ENCODE results near the gene NABP2. TPM values are rescaled to one million over a fixed set of nuclear protein-coding genes. Genes with fewer than 3 reads are reported as not detected.
A peak's percentile ranks its signal among the peaks of the same experiment; 100 is the strongest.
"Not testable (repeated sequence)": the region's sequence is repeated elsewhere in the genome, so short reads cannot be mapped to it uniquely, and the experiment has no call there.

NABP2 gene
- 86.9 TPM for polyA plus RNA-seq (2012; ENCODE audit: insufficient read depth, insufficient read length)

- peak; percentile 95 for DNase-seq (ENCODE audit: low read depth, low spot score)
- H3K4me3 ChIP-seq (ENCODE audit: low read length) = peak within 1 kb of the TSS; percentile 86
Measured at GRCh38 chr12:56224102-56224701, at the start of gene NABP2. TSS of gene NABP2 (plus strand) at chr12:56224342. CDS start at chr12:56224857, 515 bp downstream.

- no peak overlapping the region for H3K4me3 ChIP-seq (ENCODE audit: low read length)
- no peak for DNase-seq (ENCODE audit: low read depth, low spot score)
Measured at GRCh38 chr12:56178347-56178746, 45.8 kb upstream of the NABP2 start.

GRCh38 chr12:56186957-56187356 lies 37.2 kb upstream of the NABP2 start:
- no peak overlapping the region for H3K4me3 ChIP-seq (ENCODE audit: low read length)
- DNase-seq (ENCODE audit: low read depth, low spot score) = no peak

- DNase-seq (ENCODE audit: low read depth, low spot score) = no peak
- H3K4me3 ChIP-seq (ENCODE audit: low read length) = peak overlapping the region; percentile 90
Measured at GRCh38 chr12:56188131-56188777, 35.9 kb upstream of the NABP2 start.

GRCh38 chr12:56188778-56189098 lies 35.4 kb upstream of the NABP2 start:
- DNase-seq (ENCODE audit: low read depth, low spot score) = no peak
- peak overlapping the region; percentile 90 for H3K4me3 ChIP-seq (ENCODE audit: low read length)

- peak within 1 kb of the TSS; percentile 90 for H3K4me3 ChIP-seq (ENCODE audit: low read length)
- DNase-seq (ENCODE audit: low read depth, low spot score) = peak; percentile 73
Measured at GRCh38 chr12:56189099-56189917, 34.8 kb upstream of the NABP2 start, which contains the start of gene SMARCC2. TSS of gene SMARCC2 (minus strand) at chr12:56189483. CDS start at chr12:56189461, 22 bp downstream.

GRCh38 chr12:56189918-56190694 lies 34.0 kb upstream of the NABP2 start:
- DNase-seq (ENCODE audit: low read depth, low spot score) = peak; percentile 85
- H3K4me3 ChIP-seq (ENCODE audit: low read length) = peak overlapping the region; percentile 84

GRCh38 chr12:56190695-56191155 lies 33.4 kb upstream of the NABP2 start:
- no peak overlapping the region for H3K4me3 ChIP-seq (ENCODE audit: low read length)
- DNase-seq (ENCODE audit: low read depth, low spot score) = no peak

GRCh38 chr12:56192582-56192981 lies 31.6 kb upstream of the NABP2 start:
- no peak overlapping the region for H3K4me3 ChIP-seq (ENCODE audit: low read length)
- DNase-seq (ENCODE audit: low read depth, low spot score) = no peak

- H3K4me3 ChIP-seq (ENCODE audit: low read length) = no peak overlapping the region
- peak; percentile 88 for DNase-seq (ENCODE audit: low read depth, low spot score)
Measured at GRCh38 chr12:56193025-56193578, 31.0 kb upstream of the NABP2 start.

- H3K4me3 ChIP-seq (ENCODE audit: low read length); DNase-seq (ENCODE audit: low read depth, low spot score): not testable (repeated sequence)
Measured at GRCh38 chr12:56196818-56197550, 27.2 kb upstream of the NABP2 start.

GRCh38 chr12:56197921-56198635 lies 26.1 kb upstream of the NABP2 start:
- no peak overlapping the region for H3K4me3 ChIP-seq (ENCODE audit: low read length)
- DNase-seq (ENCODE audit: low read depth, low spot score) = no peak

GRCh38 chr12:56198836-56199235 lies 25.3 kb upstream of the NABP2 start:
- no peak for DNase-seq (ENCODE audit: low read depth, low spot score)
- H3K4me3 ChIP-seq (ENCODE audit: low read length) = no peak overlapping the region

GRCh38 chr12:56202366-56202765 lies 21.8 kb upstream of the NABP2 start:
- no peak for DNase-seq (ENCODE audit: low read depth, low spot score)
- no peak overlapping the region for H3K4me3 ChIP-seq (ENCODE audit: low read length)

GRCh38 chr12:56202838-56203237 lies 21.3 kb upstream of the NABP2 start:
- no peak overlapping the region for H3K4me3 ChIP-seq (ENCODE audit: low read length)
- no peak for DNase-seq (ENCODE audit: low read depth, low spot score)

GRCh38 chr12:56204275-56204674 lies 19.9 kb upstream of the NABP2 start:
- H3K4me3 ChIP-seq (ENCODE audit: low read length) = no peak overlapping the region
- DNase-seq (ENCODE audit: low read depth, low spot score) = no peak

GRCh38 chr12:56205445-56205844 lies 18.7 kb upstream of the NABP2 start:
- no peak for DNase-seq (ENCODE audit: low read depth, low spot score)

More at GRCh38 chr12:56205445-56205844, 18.7 kb upstream of the NABP2 start:
- H3K4me3 ChIP-seq (ENCODE audit: low read length) = no peak overlapping the region
